Uterus (tissue), 4 donors: ENCODE data around the gene SPDYE6. TPM values are rescaled to one million over a fixed set of nuclear protein-coding genes. Genes with fewer than 3 reads are reported as not detected.

ENCODE experiments used
- DNase-seq, 2 donors: peaks; one replicate each; pipeline ENCODE4 v3.0.0-alpha.2; 2019 to 2020
- H3K27ac ChIP-seq, 2 donors: fragments of 200-600 bp; sonication (generic); 1 replicate in 1 of 2; 2 replicates in 1 of 2; pipeline ENCODE4 v1.5.1; 2016 to 2018
- H3K27me3 ChIP-seq, 2 donors: fragments of 200-600 bp; sonication (generic); one replicate each; pipeline ENCODE4 v1.5.1; 2018 to 2019; ENCODE audit warnings: control low read depth in 1 of 2
- H3K36me3 ChIP-seq, 2 donors: fragments of 200-600 bp; sonication (generic); one replicate each; pipeline ENCODE4 v1.5.1; 2019; ENCODE audit warnings: control low read depth in 1 of 2
- H3K4me1 ChIP-seq, 2 donors: fragments of 200-600 bp; sonication (generic); one replicate each; pipeline ENCODE4 v1.5.1; 2018 to 2019; ENCODE audit warnings: control low read depth in 1 of 2
- H3K4me3 ChIP-seq, 2 donors: fragments of 200-600 bp; sonication (generic); 1 replicate in 1 of 2; 2 replicates in 1 of 2; pipeline ENCODE4 v1.5.1; 2018 to 2019; ENCODE audit warnings: mild to moderate bottlenecking in 1 of 2
- H3K9me3 ChIP-seq, 2 donors: fragments of 200-600 bp; sonication (generic); one replicate each; pipeline ENCODE4 v1.5.1; 2019; ENCODE audit warnings: control low read depth in 1 of 2
- POLR2A ChIP-seq, 2 donors: fragments of 450-650 bp; IDR thresholded peaks; one replicate each; pipeline ENCODE4 v1.6.1; 2016; ENCODE audit warnings: antibody characterized with exemption in 2 of 2, mild to moderate bottlenecking in 1 of 2, moderate library complexity in 1 of 2
- intact Hi-C: fragments of 100-400 bp; cut with DNase I; formaldehyde crosslinking; loops from one replicate; pipeline ENCODE4 v1.15.1; 2023; ENCODE audit warnings: low total_unique reads
- total RNA-seq, 4 donors: library from RNA; depleted of rRNA in 3 of 4; stranded (reverse); fragments of >200 nt in 3 of 4; gene quantifications; one replicate each; pipeline versions ENCODE4 v1.1.0 to v1.2.4, GENCODE V29; 2014 to 2023
- TF ChIP-seq, protein P1 (sequence below), 4 experiments: fragments of 200-600 bp in 2 of 4; fragments of 450-650 bp in 2 of 4; sonication (generic) in 2 of 4; IDR thresholded peaks; one replicate each; pipeline ENCODE4 v1.5.1; 2016 to 2019; ENCODE audit warnings: antibody characterized with exemption in 4 of 4, mild to moderate bottlenecking in 2 of 4, moderate library complexity in 1 of 4
- donor health status: DM: yes; HTN: yes; CAD: no.

SPDYE6 gene
- total RNA-seq, 4 donors from 2014 or later = not detected

DNA sequence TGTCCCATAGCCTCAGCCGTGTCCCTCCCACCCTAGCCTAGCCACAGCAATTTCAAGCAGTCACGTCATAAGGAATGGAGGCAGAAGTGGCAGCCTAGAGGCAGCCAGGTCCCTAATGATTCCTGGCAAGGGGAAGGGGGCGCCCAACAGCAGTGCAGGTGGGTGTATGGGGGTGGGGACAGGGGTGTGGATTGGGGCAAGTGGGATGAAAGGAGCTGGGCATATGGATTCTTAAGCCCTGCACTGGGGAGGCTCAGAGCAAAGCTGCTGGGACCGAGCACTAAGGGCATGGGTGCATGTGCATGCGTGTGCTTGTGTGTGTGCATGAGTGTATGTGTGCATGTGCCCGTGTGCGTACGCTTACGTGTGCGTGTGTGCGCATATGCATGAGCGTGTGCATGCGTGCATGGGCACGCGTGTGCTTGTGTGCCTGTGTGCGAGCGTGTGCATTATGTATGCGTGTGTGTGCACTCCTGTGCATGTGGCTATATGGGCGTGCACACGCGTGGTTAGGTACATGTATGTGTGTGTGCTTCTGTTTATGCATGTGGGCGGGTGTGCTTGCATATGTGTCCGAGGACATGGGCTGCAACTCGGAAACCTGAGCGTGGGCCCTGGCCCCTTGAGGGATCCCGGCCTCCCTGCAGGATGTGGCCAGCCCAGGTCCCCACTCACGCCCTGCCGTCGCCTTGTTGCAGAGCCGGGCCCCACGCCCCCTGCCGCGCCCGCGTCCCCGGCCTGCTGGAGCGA, 35.5 kb downstream of the SPDYE6 start:
- intact Hi-C loops = no loop called here

DNA sequence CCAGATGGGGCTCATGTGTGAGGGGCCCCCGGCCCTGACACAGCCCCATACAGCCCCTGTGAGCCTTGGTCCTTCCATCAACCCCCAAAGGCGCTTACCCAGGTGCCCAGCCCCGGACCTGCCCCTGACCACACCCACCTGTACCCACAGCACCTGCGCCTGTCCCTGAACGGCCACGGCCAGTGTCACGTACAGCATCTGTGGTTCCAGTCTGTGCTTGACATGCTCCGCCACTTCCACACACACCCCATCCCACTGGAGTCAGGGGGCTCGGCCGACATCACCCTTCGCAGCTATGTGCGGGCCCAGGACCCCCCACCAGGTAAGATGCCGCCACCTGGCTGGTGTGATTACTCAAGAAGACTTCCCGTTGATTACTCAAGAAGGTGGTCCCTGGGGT, 36.1 kb downstream of the SPDYE6 start:
- Histone ChIP-seq H3K27me3 (no peaks in the 10 kb centered on the region), H3K4me3 (no peak overlapping the region), H3K4me1 (no peaks in the 10 kb centered on the region), H3K36me3 (no peaks in the 10 kb centered on the region), H3K9me3 (no peaks in the 10 kb centered on the region), H3K27ac (no peak overlapping the region)
- no peak for TF ChIP-seq POLR2A (IDR thresholded peaks at IDR 0.05)
- TF ChIP-seq, protein P1, sequence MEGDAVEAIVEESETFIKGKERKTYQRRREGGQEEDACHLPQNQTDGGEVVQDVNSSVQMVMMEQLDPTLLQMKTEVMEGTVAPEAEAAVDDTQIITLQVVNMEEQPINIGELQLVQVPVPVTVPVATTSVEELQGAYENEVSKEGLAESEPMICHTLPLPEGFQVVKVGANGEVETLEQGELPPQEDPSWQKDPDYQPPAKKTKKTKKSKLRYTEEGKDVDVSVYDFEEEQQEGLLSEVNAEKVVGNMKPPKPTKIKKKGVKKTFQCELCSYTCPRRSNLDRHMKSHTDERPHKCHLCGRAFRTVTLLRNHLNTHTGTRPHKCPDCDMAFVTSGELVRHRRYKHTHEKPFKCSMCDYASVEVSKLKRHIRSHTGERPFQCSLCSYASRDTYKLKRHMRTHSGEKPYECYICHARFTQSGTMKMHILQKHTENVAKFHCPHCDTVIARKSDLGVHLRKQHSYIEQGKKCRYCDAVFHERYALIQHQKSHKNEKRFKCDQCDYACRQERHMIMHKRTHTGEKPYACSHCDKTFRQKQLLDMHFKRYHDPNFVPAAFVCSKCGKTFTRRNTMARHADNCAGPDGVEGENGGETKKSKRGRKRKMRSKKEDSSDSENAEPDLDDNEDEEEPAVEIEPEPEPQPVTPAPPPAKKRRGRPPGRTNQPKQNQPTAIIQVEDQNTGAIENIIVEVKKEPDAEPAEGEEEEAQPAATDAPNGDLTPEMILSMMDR (IDR thresholded peaks at IDR 0.05) = no peak
- intact Hi-C loops = no loop called here
- DNase-seq = no peak

More for the DNA sequence above, 35.5 kb downstream of the SPDYE6 start:
- TF ChIP-seq POLR2A (IDR thresholded peaks at IDR 0.05) = no peak
- no peaks in the 10 kb centered on the region for H3K27me3 ChIP-seq
- no peak overlapping the region for H3K4me3 ChIP-seq
- H3K36me3 ChIP-seq = no peaks in the 10 kb centered on the region
- DNase-seq = no peak
- no peaks in the 10 kb centered on the region for H3K4me1 ChIP-seq
- H3K27ac ChIP-seq = no peak overlapping the region
- no peaks in the 10 kb centered on the region for H3K9me3 ChIP-seq

DNA sequence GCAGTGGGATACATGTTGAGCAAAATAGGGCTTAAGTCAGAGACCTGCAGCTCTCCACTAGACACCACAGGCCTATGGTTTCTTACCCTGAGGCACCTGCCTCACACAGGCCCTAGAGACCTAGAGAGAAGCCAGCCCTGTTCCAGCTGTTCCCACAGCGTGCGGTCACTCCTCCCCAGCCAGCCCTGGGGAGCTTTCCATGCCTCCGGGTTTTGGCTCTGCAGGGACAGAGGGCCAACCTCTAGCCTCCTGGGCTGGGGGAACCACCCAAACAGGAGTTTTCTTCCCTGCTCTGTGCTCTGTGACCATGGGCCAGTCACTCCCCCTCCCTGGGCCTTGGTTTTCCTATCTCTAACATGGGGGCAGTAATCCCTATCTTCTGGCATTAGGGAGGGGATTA, 36.6 kb downstream of the SPDYE6 start:
- H3K9me3 ChIP-seq = no peaks in the 10 kb centered on the region
- H3K27ac ChIP-seq = no peak overlapping the region
- no peak for DNase-seq
- H3K27me3 ChIP-seq = no peaks in the 10 kb centered on the region
- no peaks in the 10 kb centered on the region for H3K36me3 ChIP-seq
- no peak overlapping the region for H3K4me3 ChIP-seq
- no peaks in the 10 kb centered on the region for H3K4me1 ChIP-seq
- intact Hi-C loops = no loop called here
- no peak for TF ChIP-seq POLR2A (IDR thresholded peaks at IDR 0.05)
- TF ChIP-seq, protein P1 (IDR thresholded peaks at IDR 0.05) = no peak

DNA sequence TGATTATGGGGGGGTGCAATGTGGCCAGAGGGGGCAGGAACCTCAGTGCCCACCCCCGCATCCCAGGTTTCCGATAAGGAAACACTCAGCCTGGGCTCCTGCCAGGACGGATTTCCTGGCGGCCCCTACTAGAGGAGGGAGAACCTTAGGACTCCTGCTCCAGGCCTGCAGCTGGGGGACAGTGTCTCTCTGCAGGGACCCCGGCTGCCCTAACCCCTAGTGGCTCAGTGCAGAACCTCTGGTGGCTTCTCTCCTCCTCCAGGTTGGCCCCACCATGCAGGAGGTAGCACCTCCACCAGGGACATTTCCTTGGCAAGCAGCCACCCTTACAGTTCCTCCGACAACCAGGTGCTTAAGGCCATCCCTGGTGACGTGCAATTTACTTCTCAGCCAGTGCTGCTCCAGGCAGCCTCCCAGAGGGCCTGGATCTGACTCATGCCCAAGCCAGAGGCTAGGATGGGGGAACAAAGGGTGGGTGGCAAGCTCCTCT, 37.7 kb downstream of the SPDYE6 start:
- DNase-seq = no peak
- Histone ChIP-seq H3K36me3 (no peaks in the 10 kb centered on the region), H3K27ac (no peak overlapping the region), H3K4me1 (no peaks in the 10 kb centered on the region), H3K27me3 (no peaks in the 10 kb centered on the region), H3K9me3 (no peaks in the 10 kb centered on the region), H3K4me3 (no peak overlapping the region)
- intact Hi-C loops = no loop called here
- TF ChIP-seq POLR2A (IDR thresholded peaks at IDR 0.05) = no peak
- TF ChIP-seq, protein P1 (IDR thresholded peaks at IDR 0.05) = no peak

DNA sequence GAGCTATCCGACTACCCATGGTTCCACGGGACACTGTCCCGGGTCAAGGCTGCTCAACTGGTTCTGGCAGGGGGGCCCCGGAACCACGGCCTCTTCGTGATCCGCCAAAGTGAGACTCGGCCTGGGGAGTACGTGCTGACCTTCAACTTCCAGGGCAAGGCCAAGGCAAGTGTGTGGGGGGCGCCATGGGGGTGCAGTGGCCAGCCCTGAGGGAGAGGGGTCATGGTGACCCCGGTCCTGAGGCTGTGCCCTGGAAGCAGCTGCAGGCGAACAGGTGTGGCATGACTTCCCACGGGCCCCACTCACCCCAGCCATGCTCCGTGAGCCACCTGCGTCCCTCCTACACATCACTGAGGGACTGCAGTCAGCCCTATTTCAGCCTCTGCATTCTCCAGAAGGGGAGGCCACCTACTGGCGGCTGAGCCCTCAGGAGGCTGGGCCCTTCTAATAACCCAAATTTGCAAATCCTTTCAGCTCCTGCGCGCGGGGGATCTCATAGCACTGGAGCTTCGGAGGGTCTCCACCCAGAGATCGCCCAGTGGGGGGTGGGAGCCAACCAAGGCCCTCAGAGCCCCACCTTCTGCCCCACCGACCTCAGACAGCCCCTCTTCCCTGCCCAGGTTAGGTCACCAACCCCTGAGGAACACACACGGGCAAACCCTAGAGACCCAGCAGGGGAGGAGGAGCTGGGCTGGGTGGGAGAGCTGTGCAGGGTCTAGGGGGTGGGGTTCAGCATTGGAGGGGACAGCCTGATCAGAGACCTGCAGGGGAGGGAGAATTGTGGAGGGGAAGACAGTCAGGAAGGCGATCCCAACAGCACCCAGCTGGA, 38.8 kb downstream of the SPDYE6 start:
- no peak for DNase-seq
- Histone ChIP-seq H3K27ac (no peak overlapping the region), H3K36me3 (no peaks in the 10 kb centered on the region), H3K27me3 (no peaks in the 10 kb centered on the region), H3K4me3 (no peak overlapping the region), H3K4me1 (no peaks in the 10 kb centered on the region), H3K9me3 (no peaks in the 10 kb centered on the region)
- intact Hi-C loops = no loop called here
- TF ChIP-seq, protein P1 (IDR thresholded peaks at IDR 0.05) = no peak
